Suprapubic skin (tissue), 4 donors: Measurements from ENCODE around the gene UCN2.

Experiments
- POLR2A ChIP-seq, 2 donors: fragments of 450-650 bp; IDR thresholded peaks; one replicate each; pipeline ENCODE4 v1.6.1; 2017; ENCODE audit warnings: antibody characterized with exemption in 2 of 2, mild to moderate bottlenecking in 2 of 2, moderate library complexity in 2 of 2
- POLR2AphosphoS5 ChIP-seq, 3 donors: sonication (generic); formaldehyde crosslinking; IDR thresholded peaks; one replicate each; pipeline ENCODE4 v1.6.1; 2017; ENCODE audit warnings: antibody characterized with exemption in 3 of 3
- TF ChIP-seq, protein P1 (sequence below), 2 donors: fragments of 200-600 bp in 1 of 2; fragments of 450-650 bp in 1 of 2; sonication (generic) in 1 of 2; IDR thresholded peaks; one replicate each; pipeline ENCODE4 v1.5.1; 2016 to 2019; ENCODE audit warnings: antibody characterized with exemption in 2 of 2, mild to moderate bottlenecking in 1 of 2, moderate library complexity in 1 of 2

DNA sequence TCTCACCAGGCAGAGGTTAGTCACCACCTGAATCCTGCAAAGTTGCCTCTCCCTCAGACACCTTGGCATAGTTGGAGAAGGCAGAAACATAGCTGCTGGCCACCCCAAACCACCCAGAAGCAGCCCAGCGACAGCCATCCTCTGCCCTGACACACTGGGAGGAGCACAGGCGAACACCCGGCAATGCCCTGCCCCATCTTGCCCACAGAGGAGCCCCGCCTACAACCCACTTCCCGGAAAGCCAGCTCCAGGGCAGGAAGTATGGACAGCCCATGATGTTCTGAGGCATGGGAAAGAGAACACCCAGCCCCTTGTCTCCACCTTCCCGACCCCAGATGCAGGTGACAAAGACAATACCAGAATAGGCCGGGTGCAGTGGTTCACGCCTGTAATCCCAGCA, 47.0 kb downstream of the UCN2 start:
- no peak for TF ChIP-seq POLR2A (IDR thresholded peaks at IDR 0.05)
- no peak for TF ChIP-seq POLR2AphosphoS5 (IDR thresholded peaks at IDR 0.05)
- TF ChIP-seq, protein P1, sequence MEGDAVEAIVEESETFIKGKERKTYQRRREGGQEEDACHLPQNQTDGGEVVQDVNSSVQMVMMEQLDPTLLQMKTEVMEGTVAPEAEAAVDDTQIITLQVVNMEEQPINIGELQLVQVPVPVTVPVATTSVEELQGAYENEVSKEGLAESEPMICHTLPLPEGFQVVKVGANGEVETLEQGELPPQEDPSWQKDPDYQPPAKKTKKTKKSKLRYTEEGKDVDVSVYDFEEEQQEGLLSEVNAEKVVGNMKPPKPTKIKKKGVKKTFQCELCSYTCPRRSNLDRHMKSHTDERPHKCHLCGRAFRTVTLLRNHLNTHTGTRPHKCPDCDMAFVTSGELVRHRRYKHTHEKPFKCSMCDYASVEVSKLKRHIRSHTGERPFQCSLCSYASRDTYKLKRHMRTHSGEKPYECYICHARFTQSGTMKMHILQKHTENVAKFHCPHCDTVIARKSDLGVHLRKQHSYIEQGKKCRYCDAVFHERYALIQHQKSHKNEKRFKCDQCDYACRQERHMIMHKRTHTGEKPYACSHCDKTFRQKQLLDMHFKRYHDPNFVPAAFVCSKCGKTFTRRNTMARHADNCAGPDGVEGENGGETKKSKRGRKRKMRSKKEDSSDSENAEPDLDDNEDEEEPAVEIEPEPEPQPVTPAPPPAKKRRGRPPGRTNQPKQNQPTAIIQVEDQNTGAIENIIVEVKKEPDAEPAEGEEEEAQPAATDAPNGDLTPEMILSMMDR (IDR thresholded peaks at IDR 0.05), result no peak
